GM06990 (cell line): Measurements from ENCODE around the gene ICAM4.

Experiments
- DNase-seq: peaks from one replicate; pipeline ENCODE4 v3.0.0-alpha.2; 2011; ENCODE audit not compliant: insufficient read length; ENCODE audit errors: extremely low read depth
- H3K27me3 ChIP-seq: replicated peaks from 2 replicates; pipeline ENCODE4 v1.6.0; 2011; ENCODE audit warnings: low read length; ENCODE audit not compliant: control insufficient read depth, insufficient read depth
- H3K36me3 ChIP-seq: 2 replicates; pipeline ENCODE4 v1.5.1; 2011; ENCODE audit warnings: low read length; ENCODE audit not compliant: control insufficient read depth, insufficient read depth
- H3K4me3 ChIP-seq: replicated peaks from 2 replicates; pipeline ENCODE4 v1.5.1; 2011; ENCODE audit warnings: low read depth, mild to moderate bottlenecking, control low read depth, low read length
- CTCF ChIP-seq: IDR thresholded peaks from 2 replicates; pipeline ENCODE4 v1.5.1; 2011; ENCODE audit warnings: low read length, control low read depth, mild to moderate bottlenecking, inconsistent platforms; ENCODE audit not compliant: insufficient read depth, poor library complexity, severe bottlenecking

The ICAM4 gene

GRCh38 chr19:10294368-10294697 lies 7.6 kb downstream of the ICAM4 start:
- H3K4me3 ChIP-seq: no peak overlapping the region
- TF ChIP-seq CTCF: no peak
- no peak for DNase-seq
- H3K36me3 ChIP-seq: no peaks in the 10 kb centered on the region
- no peaks in the 10 kb centered on the region for H3K27me3 ChIP-seq

- TF ChIP-seq CTCF: peak; percentile 35
- peak; percentile 80 for DNase-seq
- Histone ChIP-seq H3K36me3 (no peaks in the 10 kb centered on the region), H3K27me3 (no peaks in the 10 kb centered on the region), H3K4me3 (peak overlapping the region; percentile 62)
Measured at GRCh38 chr19:10295305-10295846, 8.6 kb downstream of the ICAM4 start.

GRCh38 chr19:10295847-10296591 lies 9.3 kb downstream of the ICAM4 start:
- DNase-seq: no peak
- Histone ChIP-seq H3K27me3 (no peaks in the 10 kb centered on the region), H3K36me3 (no peaks in the 10 kb centered on the region), H3K4me3 (peak overlapping the region; percentile 62)
- no peak for TF ChIP-seq CTCF

- H3K27me3 ChIP-seq: no peaks in the 10 kb centered on the region
- no peak for TF ChIP-seq CTCF
- DNase-seq: no peak
- no peaks in the 10 kb centered on the region; the same call in 1 of the 2 replicates for H3K36me3 ChIP-seq
- H3K4me3 ChIP-seq: no peak overlapping the region
Measured at GRCh38 chr19:10299545-10300458, 13.0 kb downstream of the ICAM4 start.

GRCh38 chr19:10305139-10305806 lies 18.5 kb downstream of the ICAM4 start:
- H3K27me3 ChIP-seq: no peaks in the 10 kb centered on the region
- H3K4me3 ChIP-seq: no peak overlapping the region
- TF ChIP-seq CTCF: no peak
- no peaks in the 10 kb centered on the region; the same call in none of the 2 replicates for H3K36me3 ChIP-seq
- no peak for DNase-seq
